GM12878 (cell line): ENCODE measurements around the gene NR1I3. TPM values are rescaled to one million over a fixed set of nuclear protein-coding genes. Genes with fewer than 3 reads are reported as not detected.

ENCODE experiments used
- microRNA-seq: library from miRNA; unstranded; fragments of <30 nt; microRNA quantifications from one replicate; pipeline ENCODE4, GENCODE V29; 2018
- polyA plus RNA-seq, 11 experiments: library from polyadenylated mRNA; depleted of rRNA in 4 of 11; unstranded in 6 of 11; stranded (reverse) in 5 of 11; fragments of >200 nt; fragmentation: Nextera tagmentation in 4 of 11; fragmentation: Illumina TruSeq in 1 of 11; extraction: Ambion mirVana in 4 of 11; extraction: Trizol in 1 of 11; gene quantifications; 1 replicate in 1 of 11; 2 replicates in 10 of 11; pipeline versions ENCODE4 v1.2.1 to v1.2.3, GENCODE V29; 2011 to 2016; ENCODE audit warnings: inconsistent platforms in 2 of 11, missing spikeins in 2 of 11, low read depth in 1 of 11
- total RNA-seq, 4 experiments: library from RNA; depleted of rRNA in 3 of 4; stranded (reverse); fragments of >200 nt in 3 of 4; fragmentation: Illumina TruSeq in 1 of 4; extraction: Trizol in 1 of 4; gene quantifications; 2 replicates each; pipeline versions ENCODE4 v1.2.1 to v1.2.3, GENCODE V29; 2013 to 2021

The NR1I3 gene
- total and polyA plus RNA-seq, 10 of the 15 experiments (the other 5 are each of a cell fraction or from before 2014, with no cell fraction given), result 0.13 to 0.52 (median 0.24) TPM; not detected in 7

Small RNA genes within 50 kb of the gene (microRNA-seq; reads per million reads assigned to microRNA genes)
- gene MIR5187, result not detected

Other genes starting within 250 kb of the NR1I3 start
Only the 7 nearest of the 22 such genes appear.
- 44.7 and 48.4 TPM in 2 replicates for gene B4GALT3, start 60.7 kb downstream of the NR1I3 start, total RNA-seq (2014; rRNA removed)
- gene B4GALT3, start 60.7 kb downstream of the NR1I3 start, total RNA-seq (2014; rRNA removed; fragmentation: Illumina TruSeq; extraction: Trizol), result 27.7 and 30.1 TPM in 2 replicates
- 36.5 and 40.2 TPM in 2 replicates for gene B4GALT3, start 60.7 kb downstream of the NR1I3 start, total RNA-seq (2021)
- 13.4 and 28.8 TPM in 2 replicates for gene B4GALT3, start 60.7 kb downstream of the NR1I3 start, polyA plus RNA-seq (2011; rRNA removed)
- 31.5 and 45.1 TPM in 2 replicates for gene B4GALT3, start 60.7 kb downstream of the NR1I3 start, polyA plus RNA-seq (2014; fragmentation: Illumina TruSeq; extraction: Trizol)
- gene B4GALT3, start 60.7 kb downstream of the NR1I3 start, polyA plus RNA-seq (2014; fragmentation: Nextera tagmentation; extraction: Ambion mirVana), result 10 to 100 TPM; 27.1 to 39.7 TPM
- gene B4GALT3, start 60.7 kb downstream of the NR1I3 start, polyA plus RNA-seq (2014; rRNA removed), result 57.6 and 62.3 TPM in 2 replicates
- gene B4GALT3, start 60.7 kb downstream of the NR1I3 start, polyA plus RNA-seq (2016; fragmentation: Nextera tagmentation; extraction: Ambion mirVana), result 10 to 100 TPM; 45.8 to 58.9 TPM
- gene ADAMTS4, start 39.1 kb downstream of the NR1I3 start, total RNA-seq (2014; rRNA removed), result 0.06 and 0.11 TPM in 2 replicates
- gene ADAMTS4, start 39.1 kb downstream of the NR1I3 start, total RNA-seq (2014; rRNA removed; fragmentation: Illumina TruSeq; extraction: Trizol), result 0.04 and 0.05 TPM in 2 replicates
- gene ADAMTS4, start 39.1 kb downstream of the NR1I3 start, total RNA-seq (2021), result 0.05 and 0.13 TPM in 2 replicates
- gene ADAMTS4, start 39.1 kb downstream of the NR1I3 start, polyA plus RNA-seq (2011; rRNA removed), result 0.05 and 0.09 TPM in 2 replicates
- gene ADAMTS4, start 39.1 kb downstream of the NR1I3 start, polyA plus RNA-seq (2014; fragmentation: Illumina TruSeq; extraction: Trizol), result 0.01 and 0.02 TPM in 2 replicates
- under 1 TPM in 1 of 2 experiments, not detected in 1; 0.07 TPM for gene ADAMTS4, start 39.1 kb downstream of the NR1I3 start, polyA plus RNA-seq (2014; fragmentation: Nextera tagmentation; extraction: Ambion mirVana)
- 0.05 and 0.06 TPM in 2 replicates for gene ADAMTS4, start 39.1 kb downstream of the NR1I3 start, polyA plus RNA-seq (2014; rRNA removed)
- gene ADAMTS4, start 39.1 kb downstream of the NR1I3 start, polyA plus RNA-seq (2016; fragmentation: Nextera tagmentation; extraction: Ambion mirVana), result under 1 TPM in 1 of 2 experiments, not detected in 1; 0.03 TPM
- gene NDUFS2, start 35.8 kb downstream of the NR1I3 start, total RNA-seq (2014; rRNA removed), result 160 and 182 TPM in 2 replicates
- gene NDUFS2, start 35.8 kb downstream of the NR1I3 start, total RNA-seq (2014; rRNA removed; fragmentation: Illumina TruSeq; extraction: Trizol), result 135 and 136 TPM in 2 replicates
- 78.7 and 79.9 TPM in 2 replicates for gene NDUFS2, start 35.8 kb downstream of the NR1I3 start, total RNA-seq (2021)
- gene NDUFS2, start 35.8 kb downstream of the NR1I3 start, polyA plus RNA-seq (2011; rRNA removed), result 154 and 186 TPM in 2 replicates
- 135 and 147 TPM in 2 replicates for gene NDUFS2, start 35.8 kb downstream of the NR1I3 start, polyA plus RNA-seq (2014; fragmentation: Illumina TruSeq; extraction: Trizol)
- gene NDUFS2, start 35.8 kb downstream of the NR1I3 start, polyA plus RNA-seq (2014; fragmentation: Nextera tagmentation; extraction: Ambion mirVana), result 10 to 100 TPM; 66.5 to 93.9 TPM
- 186 and 190 TPM in 2 replicates for gene NDUFS2, start 35.8 kb downstream of the NR1I3 start, polyA plus RNA-seq (2014; rRNA removed)
- gene NDUFS2, start 35.8 kb downstream of the NR1I3 start, polyA plus RNA-seq (2016; fragmentation: Nextera tagmentation; extraction: Ambion mirVana), result 100 to 1,000 TPM; 203 to 215 TPM
- 0.45 TPM in 1 of 2 replicates, not detected in the other for gene FCER1G, start 22.9 kb downstream of the NR1I3 start, total RNA-seq (2014; rRNA removed)
- 0.40 and 0.92 TPM in 2 replicates for gene FCER1G, start 22.9 kb downstream of the NR1I3 start, total RNA-seq (2014; rRNA removed; fragmentation: Illumina TruSeq; extraction: Trizol)
- gene FCER1G, start 22.9 kb downstream of the NR1I3 start, total RNA-seq (2021), result 0.56 and 1.2 TPM in 2 replicates
- 1.1 and 1.4 TPM in 2 replicates for gene FCER1G, start 22.9 kb downstream of the NR1I3 start, polyA plus RNA-seq (2011; rRNA removed)
- gene FCER1G, start 22.9 kb downstream of the NR1I3 start, polyA plus RNA-seq (2014; fragmentation: Illumina TruSeq; extraction: Trizol), result 1.5 and 1.6 TPM in 2 replicates
- gene FCER1G, start 22.9 kb downstream of the NR1I3 start, polyA plus RNA-seq (2014; fragmentation: Nextera tagmentation; extraction: Ambion mirVana), result 1 to 10 TPM; 1.1 to 1.3 TPM
- gene FCER1G, start 22.9 kb downstream of the NR1I3 start, polyA plus RNA-seq (2014; rRNA removed), result 0.88 and 1.9 TPM in 2 replicates
- under 1 TPM; 0.48 to 0.71 TPM for gene FCER1G, start 22.9 kb downstream of the NR1I3 start, polyA plus RNA-seq (2016; fragmentation: Nextera tagmentation; extraction: Ambion mirVana)
- gene APOA2, start 14.6 kb downstream of the NR1I3 start, total RNA-seq (2014; rRNA removed), result not detected in 2 replicates
- gene APOA2, start 14.6 kb downstream of the NR1I3 start, total RNA-seq (2014; rRNA removed; fragmentation: Illumina TruSeq; extraction: Trizol), result not detected in 2 replicates
- 1.9 and 2.4 TPM in 2 replicates for gene APOA2, start 14.6 kb downstream of the NR1I3 start, total RNA-seq (2021)
- gene APOA2, start 14.6 kb downstream of the NR1I3 start, polyA plus RNA-seq (2011; rRNA removed), result not detected in 2 replicates
- not detected in 2 replicates for gene APOA2, start 14.6 kb downstream of the NR1I3 start, polyA plus RNA-seq (2014; fragmentation: Illumina TruSeq; extraction: Trizol)
- not detected for gene APOA2, start 14.6 kb downstream of the NR1I3 start, polyA plus RNA-seq (2014; fragmentation: Nextera tagmentation; extraction: Ambion mirVana)
- not detected in 2 replicates for gene APOA2, start 14.6 kb downstream of the NR1I3 start, polyA plus RNA-seq (2014; rRNA removed)
- not detected for gene APOA2, start 14.6 kb downstream of the NR1I3 start, polyA plus RNA-seq (2016; fragmentation: Nextera tagmentation; extraction: Ambion mirVana)
- 16.6 and 17.5 TPM in 2 replicates for gene TOMM40L, start 12.1 kb downstream of the NR1I3 start, total RNA-seq (2014; rRNA removed)
- 15.3 and 15.5 TPM in 2 replicates for gene TOMM40L, start 12.1 kb downstream of the NR1I3 start, total RNA-seq (2014; rRNA removed; fragmentation: Illumina TruSeq; extraction: Trizol)
- 18.1 and 21.6 TPM in 2 replicates for gene TOMM40L, start 12.1 kb downstream of the NR1I3 start, total RNA-seq (2021)
- gene TOMM40L, start 12.1 kb downstream of the NR1I3 start, polyA plus RNA-seq (2011; rRNA removed), result 8.3 and 10.6 TPM in 2 replicates
- 16.5 and 18.5 TPM in 2 replicates for gene TOMM40L, start 12.1 kb downstream of the NR1I3 start, polyA plus RNA-seq (2014; fragmentation: Illumina TruSeq; extraction: Trizol)
- gene TOMM40L, start 12.1 kb downstream of the NR1I3 start, polyA plus RNA-seq (2014; fragmentation: Nextera tagmentation; extraction: Ambion mirVana), result 1 to 10 TPM; 5.9 to 10.0 TPM
- gene TOMM40L, start 12.1 kb downstream of the NR1I3 start, polyA plus RNA-seq (2014; rRNA removed), result 18.6 and 21.1 TPM in 2 replicates
- 10 to 100 TPM; 12.5 to 16.0 TPM for gene TOMM40L, start 12.1 kb downstream of the NR1I3 start, polyA plus RNA-seq (2016; fragmentation: Nextera tagmentation; extraction: Ambion mirVana)
- 3.5 and 3.6 TPM in 2 replicates for gene PCP4L1, start 20.5 kb upstream of the NR1I3 start, total RNA-seq (2014; rRNA removed)
- 2.2 and 2.7 TPM in 2 replicates for gene PCP4L1, start 20.5 kb upstream of the NR1I3 start, total RNA-seq (2014; rRNA removed; fragmentation: Illumina TruSeq; extraction: Trizol)
- gene PCP4L1, start 20.5 kb upstream of the NR1I3 start, total RNA-seq (2021), result 2.7 and 3.6 TPM in 2 replicates
- gene PCP4L1, start 20.5 kb upstream of the NR1I3 start, polyA plus RNA-seq (2011; rRNA removed), result 3.0 and 4.7 TPM in 2 replicates
- 4.0 and 6.0 TPM in 2 replicates for gene PCP4L1, start 20.5 kb upstream of the NR1I3 start, polyA plus RNA-seq (2014; fragmentation: Illumina TruSeq; extraction: Trizol)
- gene PCP4L1, start 20.5 kb upstream of the NR1I3 start, polyA plus RNA-seq (2014; fragmentation: Nextera tagmentation; extraction: Ambion mirVana), result 1 to 10 TPM; 1.0 to 1.1 TPM
- gene PCP4L1, start 20.5 kb upstream of the NR1I3 start, polyA plus RNA-seq (2014; rRNA removed), result 4.8 and 5.2 TPM in 2 replicates
- 1 to 10 TPM; 2.4 to 3.0 TPM for gene PCP4L1, start 20.5 kb upstream of the NR1I3 start, polyA plus RNA-seq (2016; fragmentation: Nextera tagmentation; extraction: Ambion mirVana)